Stimulated activated CD4-positive, alpha-beta T cell treated with anti-CD3 and anti-CD28 coated beads, Interleukin-2, amount 100 ng/mL, for 24 hours (primary cell): ENCODE measurements around the gene CENPE.

Source experiments
- DNase-seq, 2 donors: peaks; one replicate each; pipeline ENCODE4 v3.0.0-alpha.2; 2020

Gene CENPE

GRCh38 chr4:103074744-103075434 lies 123.3 kb downstream of the CENPE start:
- DNase-seq: no peak

DNA sequence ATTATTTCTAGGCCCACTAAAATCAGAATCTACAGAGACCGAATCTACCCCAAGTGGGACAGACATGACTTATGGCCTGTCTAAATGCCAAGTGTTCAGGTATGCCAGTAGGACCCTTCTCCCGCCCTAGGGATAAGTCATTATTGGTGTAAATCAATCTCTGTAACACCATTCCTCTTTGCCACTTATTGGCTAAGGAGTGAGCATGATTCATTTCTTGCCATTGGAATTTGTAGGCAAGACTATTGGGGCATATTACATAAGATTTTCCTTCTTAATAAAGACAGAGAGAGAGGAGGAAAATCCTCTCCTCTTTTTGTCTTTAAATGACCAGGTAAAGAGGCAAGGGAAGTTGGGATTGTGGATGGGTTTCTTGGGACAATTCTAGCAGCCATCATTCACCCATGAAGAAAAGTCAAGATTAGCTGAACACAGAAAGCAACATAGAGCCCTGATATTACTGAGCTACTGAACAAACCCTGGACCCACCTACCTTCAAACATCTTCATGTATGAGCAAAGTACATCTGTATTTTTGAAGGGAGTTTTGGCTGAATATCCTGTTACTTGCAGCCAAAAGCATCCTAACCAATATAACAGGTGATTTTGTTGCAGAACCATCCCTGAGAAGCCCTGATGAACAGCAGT lies 124.2 kb downstream of the CENPE start:
- no peak for DNase-seq

DNA sequence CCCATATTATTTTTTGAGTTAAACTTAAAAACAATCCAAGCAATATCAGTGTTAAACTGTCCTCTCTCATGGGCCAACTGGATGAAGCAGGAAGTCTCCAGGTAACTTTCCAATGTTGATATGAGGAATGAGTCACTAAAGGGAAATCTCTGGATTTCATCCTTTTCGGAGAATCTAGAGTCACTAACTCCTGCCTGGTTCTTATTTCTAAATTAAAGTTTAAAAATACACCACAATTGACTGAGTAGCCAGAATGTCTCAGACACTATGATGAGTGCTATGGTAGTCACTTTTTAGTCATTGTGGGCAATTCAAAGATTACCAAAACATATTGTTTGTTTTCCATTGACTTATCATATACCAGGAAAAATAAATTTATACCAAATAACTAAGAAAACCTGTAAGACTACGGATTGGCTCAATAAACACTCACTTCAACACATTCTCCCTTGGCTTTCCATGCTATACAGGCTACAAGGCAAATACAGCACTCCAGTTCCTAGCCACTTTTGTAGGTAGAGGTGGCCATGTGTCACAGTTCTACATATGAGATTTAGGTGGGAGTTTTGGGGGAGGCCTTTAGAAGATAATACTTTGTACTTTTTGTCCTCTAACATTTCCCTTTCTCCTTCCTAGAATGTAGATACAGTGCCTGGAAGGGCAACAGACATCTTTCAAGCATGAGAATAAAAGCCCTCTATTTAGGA lies 130.1 kb downstream of the CENPE start:
- DNase-seq: no peak

GRCh38 chr4:103060453-103061148 lies 137.5 kb downstream of the CENPE start:
- DNase-seq: no peak
